ENCODE data around the gene POC5.

Gene POC5

DNA sequence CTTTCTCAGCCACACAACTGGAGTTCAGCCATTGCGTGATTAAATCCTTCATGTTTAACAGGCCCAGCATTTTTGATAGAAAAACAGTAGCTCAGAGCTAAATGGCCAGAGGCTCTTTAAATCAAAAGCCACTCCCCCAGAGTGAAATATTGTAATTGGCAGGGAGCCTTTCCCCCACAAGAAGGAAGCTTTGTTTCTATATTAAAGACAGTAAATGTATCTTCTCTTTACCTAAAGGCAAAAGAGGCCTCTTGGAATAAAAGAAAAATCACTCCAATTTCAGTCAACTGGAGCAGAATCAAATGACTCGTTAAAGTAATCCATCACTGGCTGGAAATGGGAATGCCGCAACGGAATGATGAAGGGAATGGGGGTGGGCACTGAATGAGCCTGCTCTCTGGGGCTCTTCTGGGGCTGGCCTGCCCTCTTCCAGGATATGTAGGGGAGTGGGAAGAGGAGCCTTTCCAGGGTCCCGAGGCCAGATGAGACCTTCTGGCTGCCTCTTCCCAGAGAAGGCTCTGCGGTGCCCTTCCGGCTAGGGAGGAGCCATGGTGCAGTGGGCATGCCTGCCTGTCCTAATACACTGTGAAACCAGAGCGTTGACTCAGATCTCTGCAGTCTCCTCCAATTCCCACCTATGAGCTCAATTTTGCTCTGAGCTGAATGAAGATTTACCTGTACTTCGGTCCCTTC is 60.8 kb downstream of the POC5 start:
- no peak for DNase-seq

- no peak for DNase-seq
Measured at GRCh38 chr5:75654693-75655295, 62.4 kb downstream of the POC5 start.

DNA sequence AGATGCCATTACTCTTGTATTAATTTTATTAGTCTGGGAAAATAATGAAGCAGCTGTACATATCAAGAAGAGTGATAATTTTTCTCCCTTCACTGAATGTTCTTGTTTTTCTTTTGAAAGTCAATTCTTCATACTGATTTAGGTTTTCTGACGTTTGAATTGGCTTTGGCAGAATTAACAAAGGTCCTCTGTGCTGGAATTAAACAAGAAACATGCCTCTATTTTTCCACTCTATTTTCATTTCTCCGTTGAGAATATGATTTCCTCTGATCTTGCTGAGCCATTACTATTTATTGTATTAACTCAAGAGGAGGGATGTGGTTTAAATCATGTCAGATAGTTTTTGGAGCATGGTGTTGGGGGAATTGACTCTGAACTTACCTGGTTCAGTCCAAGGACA is 63.7 kb downstream of the POC5 start:
- no peak for DNase-seq

GRCh38 chr5:75651575-75652238 is 65.5 kb downstream of the POC5 start:
- no peak for DNase-seq

GRCh38 chr5:75648712-75649111 is 68.5 kb downstream of the POC5 start:
- DNase-seq: no peak

GRCh38 chr5:75640826-75641225 is 76.4 kb downstream of the POC5 start:
- DNase-seq: no peak

DNA sequence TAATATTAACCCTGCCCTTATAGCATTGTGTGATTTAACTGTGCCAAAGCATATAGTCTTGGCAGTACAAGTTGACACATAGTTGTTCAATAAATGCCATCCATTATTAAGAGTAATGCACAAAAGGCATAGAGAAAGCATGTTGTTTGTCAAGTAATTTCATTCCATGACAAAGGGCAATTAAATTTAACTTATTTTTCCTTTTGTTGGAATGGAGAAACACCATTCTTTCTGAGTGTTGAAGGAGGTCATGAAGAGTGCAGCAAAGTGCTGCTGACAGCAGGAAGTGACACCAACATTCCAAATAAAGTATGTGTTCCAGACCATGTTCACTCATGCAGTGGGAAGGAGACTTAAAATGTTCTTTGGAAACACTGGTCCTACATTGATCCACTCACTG is 76.8 kb downstream of the POC5 start:
- no peak for DNase-seq

DNA sequence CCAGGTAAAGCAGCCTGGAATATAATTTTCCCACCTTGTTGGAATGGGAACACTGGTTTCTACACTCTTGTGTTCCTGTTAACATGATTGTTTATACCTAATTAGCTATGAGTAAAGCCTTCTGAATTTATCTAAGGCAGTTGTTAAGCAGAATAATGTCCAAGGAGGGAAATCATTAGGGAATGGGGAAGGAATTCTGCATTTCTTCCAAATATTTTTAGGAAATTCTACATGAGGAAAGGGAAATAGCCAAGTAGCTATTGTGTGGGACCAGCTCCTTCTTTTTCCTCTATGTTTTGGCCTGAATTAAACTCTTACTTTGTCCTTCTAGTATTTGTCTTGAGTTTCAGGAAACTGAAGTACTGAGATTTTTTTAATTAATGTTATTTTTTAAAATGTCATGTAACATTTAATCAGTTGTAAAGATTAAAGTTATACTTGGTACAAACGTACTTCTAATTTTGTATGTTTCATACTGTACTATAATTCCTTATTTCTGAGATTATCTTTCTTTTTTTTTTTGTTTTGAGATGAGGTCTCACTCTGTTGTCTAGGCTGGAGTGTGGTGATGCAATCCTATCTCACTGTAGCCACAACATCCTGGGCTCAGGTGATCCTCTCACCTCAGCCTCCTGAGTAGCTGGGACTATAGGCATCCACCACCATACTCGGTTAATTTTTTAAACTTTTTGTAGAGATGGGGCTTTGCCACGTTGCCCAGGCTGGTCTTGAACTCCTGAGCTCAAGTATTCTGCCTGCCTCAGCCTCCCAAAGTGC is 77.5 kb downstream of the POC5 start:
- DNase-seq: no peak

DNA sequence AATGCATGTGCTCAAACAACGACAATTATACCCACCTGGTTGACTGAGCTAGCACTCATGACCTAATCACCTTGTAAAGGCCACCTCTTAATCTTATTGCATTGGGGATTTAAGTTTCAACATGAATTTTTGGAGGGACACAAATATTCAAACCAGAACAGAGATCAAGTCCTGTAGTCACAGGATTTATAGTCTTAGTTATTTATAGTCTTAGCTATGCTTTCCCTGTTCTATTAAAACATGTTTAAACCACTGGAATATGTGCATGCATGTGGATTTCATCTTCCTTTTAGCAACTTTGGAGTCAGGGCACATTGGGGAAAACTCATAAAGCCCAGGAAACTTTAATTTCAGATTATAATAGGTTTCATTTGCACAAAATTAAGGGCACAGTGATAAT is 79.3 kb downstream of the POC5 start:
- no peak for DNase-seq

GRCh38 chr5:75632321-75632720 is 84.9 kb downstream of the POC5 start:
- no peak for DNase-seq

DNA sequence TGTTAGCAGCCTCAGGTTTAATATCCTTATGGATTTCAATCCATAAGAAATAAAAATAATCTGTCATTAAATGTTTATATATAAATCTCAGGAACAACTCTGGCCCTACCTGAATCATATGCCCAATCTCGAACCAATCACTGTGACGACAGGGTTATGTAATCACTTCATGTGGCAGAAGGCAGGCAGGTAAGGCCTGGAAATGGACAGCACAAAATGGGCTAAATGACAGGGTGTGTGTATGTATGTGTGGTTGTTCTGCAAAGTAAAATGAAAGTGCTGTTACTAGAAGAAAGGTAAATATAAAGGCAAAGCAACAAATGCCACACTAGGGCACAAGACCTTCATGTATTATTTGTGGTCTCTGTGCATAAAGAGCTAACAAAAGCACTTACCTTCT is 86.4 kb downstream of the POC5 start:
- no peak for DNase-seq

DNA sequence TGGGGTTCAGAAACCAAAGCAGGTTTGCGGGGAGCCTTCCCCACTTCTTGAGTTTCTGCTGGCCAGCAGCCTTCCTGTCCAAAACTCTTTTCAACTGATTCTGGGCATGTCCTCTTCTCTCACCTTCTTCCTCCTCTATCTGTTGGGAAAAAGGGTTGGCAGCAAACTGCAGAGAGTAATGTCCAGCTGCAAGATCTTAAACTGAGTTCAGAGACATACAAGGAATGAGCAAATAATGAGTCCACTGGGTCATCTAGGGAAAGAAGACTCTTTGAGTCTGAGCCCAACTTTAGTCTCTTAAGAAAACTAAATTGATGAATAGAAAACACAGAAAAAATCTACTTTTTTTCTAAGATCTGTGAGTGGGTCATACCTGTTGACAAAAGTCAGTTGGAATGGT is 89.4 kb downstream of the POC5 start:
- DNase-seq: no peak

DNA sequence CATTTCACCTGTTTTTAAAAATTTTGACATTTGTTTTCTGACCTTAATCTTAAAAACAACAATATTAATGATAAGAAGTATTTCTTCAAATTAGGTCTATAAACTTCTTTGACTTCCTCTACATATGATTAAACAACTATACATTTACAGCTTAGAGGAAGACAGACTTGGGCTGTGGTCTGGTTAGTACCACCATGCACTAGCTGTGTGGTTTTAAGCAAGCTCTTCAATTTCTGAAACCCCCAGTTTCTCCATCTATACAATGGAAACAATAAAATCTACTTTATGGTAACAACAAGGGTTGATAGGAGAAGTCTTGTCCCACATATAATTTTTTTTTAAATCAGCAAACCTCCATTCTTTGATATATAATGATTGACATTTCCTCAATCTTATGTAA is 90.3 kb downstream of the POC5 start:
- no peak for DNase-seq

Measured in GF-D8 (cell line).